Endometrial microvascular endothelial cells (primary cell): ENCODE data around the gene TLK1. TPM values are rescaled to one million over a fixed set of nuclear protein-coding genes. Genes with fewer than 3 reads are reported as not detected.

Experiments
- in situ Hi-C: cut with HindIII; loops from 2 replicates; pipeline ENCODE4 v1.10.0; 2017; ENCODE audit warnings: low sequenced_read_pairs, low pct_unique_long_range_greater_than_20kb; ENCODE audit errors: inconsistent ontology term
- total RNA-seq: library from RNA; depleted of rRNA; stranded (reverse); fragments of >200 nt; gene quantifications from one replicate; pipeline ENCODE4 v1.2.3, GENCODE V29; 2015; ENCODE audit errors: inconsistent ontology term

The TLK1 gene
- 18.6 TPM for total RNA-seq

DNA sequence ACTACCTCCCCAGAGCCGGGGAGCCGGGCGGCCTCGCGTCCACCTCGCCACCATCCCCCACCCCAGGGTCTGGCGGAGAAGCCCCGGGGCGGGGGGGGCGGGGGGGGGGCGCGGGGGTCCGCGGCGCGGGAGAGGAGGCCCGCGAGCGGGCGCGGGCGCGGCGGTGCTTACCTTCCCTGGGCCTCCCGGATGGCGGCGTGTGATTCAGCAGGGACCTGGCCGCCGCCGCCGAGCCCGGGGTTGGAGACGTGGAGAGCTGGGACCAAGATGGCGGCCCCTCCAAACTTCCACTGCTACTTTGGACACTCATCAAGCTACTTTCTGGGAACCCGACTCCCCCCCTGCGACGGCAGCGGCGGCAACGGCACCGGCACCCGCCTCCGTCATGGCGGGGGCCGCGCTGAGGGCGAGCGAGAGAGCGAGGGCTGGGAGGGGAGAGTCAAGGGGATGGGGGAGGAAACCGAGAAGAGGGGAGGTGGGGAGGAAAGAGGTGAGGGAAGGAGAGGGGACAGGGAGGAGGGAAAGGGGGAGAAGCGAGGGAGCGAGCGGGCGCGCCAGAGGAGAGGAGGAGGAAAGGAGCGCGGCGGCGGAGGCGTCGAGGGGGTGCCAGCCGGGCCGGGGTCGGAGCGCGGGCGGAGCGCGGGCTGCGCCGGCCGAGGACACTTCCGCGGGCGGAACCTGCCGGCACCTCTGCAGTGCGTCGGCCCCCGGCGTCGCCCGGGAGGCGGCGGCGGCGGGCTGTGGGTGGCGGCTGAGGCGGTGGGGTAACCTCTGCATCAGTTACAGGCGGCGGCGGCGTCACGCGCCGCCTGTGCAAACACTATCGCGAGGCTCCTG lies at the start of gene TLK1:
TLK1 (minus strand) TSS at position 775 of the 837 bp plus-strand sequence; CDS start at position 310, 465 bp downstream.
- in situ Hi-C loops = no loop called here

DNA sequence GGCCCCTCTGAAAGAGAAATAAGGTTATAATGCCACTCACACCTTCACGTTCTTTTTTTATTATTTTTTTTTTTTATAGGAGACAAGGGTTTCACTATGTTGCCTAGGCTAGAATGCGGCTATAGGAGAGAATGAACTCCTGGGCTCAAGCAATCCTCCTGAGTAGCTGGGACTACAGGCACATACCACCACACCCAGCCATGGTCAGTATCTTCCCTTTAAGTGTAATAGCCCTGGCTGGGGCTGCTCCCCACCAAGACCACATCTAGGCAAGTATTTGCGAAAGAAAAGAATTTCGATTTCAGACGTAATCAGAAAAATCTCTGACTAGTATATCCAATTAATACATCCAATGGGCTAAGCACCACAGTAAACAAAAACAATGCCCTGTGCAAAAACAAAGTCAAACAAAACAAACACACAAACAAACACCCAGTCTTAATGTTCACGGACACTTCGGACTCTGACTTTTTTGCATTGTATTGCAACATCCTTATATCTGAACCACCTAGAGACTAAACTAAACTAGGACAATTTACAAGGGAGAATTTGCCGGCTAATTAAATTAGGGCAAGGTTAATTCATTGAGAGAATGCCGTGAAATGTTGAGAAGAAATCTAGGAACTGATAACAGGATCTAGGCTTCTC lies 49.6 kb upstream of the TLK1 start:
- in situ Hi-C loops = no loop called here

DNA sequence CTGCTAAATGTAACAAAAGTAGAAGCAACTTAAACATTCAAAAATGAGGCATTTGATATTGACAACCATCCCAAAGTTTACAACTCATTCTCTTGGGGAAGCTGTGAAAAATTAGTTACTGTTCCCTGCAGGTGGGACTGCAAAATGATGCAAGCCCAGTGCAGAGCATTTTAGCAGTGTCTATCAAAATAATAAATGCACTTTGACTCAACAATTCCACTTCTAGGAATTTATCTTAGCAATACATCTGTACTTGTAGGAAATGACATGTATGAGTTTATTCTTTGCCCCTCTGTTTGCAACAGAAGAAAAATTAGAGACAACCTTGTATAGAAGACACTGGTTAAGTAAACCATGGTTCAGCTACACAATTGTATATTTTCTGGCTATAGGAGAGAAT lies 48.0 kb upstream of the TLK1 start:
- in situ Hi-C loops = no loop called here

DNA sequence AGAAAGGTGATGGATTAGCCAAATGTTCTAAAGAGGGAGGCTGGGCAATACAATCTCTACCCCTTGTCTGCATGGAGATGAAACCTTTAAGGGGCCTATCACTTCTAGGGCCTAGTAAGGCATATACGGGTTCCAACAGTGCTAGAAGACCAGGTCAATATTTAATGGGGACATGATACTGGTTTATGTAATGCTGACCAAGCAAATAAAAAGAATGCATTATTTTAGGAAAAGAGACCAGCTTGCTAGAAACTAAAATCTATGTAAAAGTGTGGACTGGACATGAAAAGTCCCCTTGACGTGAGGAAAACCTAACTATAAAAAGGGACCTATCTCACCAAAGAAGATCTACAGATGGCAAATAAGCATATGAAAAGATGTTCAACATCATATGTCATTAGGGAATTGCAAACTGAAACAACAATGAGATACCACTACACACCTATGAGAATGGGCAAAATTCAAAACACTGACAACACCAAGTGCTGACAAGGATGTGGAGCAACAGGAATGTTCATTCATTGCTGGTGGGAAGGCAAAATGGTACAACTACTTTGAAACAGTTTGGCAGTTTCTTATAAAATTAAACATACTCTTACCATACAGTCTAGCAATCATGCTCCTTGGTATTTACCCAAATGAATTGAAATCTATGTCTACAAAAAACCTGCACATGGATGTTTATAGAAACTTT lies 45.9 kb upstream of the TLK1 start:
- in situ Hi-C loops = no loop called here

DNA sequence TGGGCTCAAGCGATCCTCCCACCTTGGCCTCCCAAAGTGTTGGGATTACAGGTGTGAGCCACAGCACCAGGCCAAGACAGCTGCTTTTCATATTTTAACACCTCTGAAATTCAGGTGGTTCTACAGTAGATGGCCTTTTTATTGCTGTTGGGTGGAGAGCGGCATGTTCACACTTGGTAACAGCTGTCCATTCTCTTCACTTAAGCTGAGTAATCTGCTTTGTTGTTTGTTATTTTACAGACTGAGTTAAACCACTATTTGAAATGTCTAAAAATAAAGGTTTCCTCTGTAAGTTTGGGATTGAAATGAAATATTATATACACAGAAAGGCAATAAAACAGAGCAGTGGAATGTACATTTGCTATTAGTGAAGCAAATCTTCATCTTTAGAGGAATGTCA lies 44.9 kb upstream of the TLK1 start:
- in situ Hi-C loops = no loop called here

DNA sequence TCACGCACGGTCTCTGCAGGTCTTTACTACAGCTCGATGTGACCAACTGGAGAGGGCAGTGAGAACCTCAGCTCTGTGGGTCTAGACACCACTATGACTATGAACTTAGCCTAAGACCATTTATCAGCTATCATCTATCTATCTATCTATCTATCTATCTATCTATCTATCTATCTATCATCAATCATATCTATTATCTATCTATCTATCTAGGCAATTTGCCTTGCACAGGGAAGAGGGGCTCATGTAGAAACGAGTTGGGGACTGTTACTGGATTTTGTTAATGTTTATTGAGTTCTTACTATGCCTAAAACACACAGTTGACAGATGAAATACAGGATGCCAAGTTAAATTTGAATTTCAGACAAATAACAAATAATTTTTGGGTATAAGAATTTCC lies 41.1 kb upstream of the TLK1 start:
- in situ Hi-C loops = no loop called here

DNA sequence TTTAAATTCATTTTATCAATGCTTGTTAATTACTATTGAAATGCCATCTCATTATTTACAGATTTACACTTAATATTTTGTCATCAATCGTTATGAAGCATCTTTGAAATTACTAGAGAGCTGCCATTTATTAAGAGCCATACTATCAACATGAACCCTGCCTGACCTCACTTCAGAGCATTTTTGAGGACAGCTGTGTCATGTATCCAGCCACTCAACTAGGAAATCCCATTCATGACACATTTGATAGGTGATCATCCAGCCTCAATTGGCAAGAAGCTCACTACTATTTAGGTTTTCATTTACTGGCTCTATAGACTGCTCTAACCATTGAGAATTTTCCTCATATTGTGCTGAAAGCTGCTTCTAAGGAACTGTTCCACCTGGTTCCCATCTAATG lies 40.6 kb upstream of the TLK1 start:
- in situ Hi-C loops = no loop called here

DNA sequence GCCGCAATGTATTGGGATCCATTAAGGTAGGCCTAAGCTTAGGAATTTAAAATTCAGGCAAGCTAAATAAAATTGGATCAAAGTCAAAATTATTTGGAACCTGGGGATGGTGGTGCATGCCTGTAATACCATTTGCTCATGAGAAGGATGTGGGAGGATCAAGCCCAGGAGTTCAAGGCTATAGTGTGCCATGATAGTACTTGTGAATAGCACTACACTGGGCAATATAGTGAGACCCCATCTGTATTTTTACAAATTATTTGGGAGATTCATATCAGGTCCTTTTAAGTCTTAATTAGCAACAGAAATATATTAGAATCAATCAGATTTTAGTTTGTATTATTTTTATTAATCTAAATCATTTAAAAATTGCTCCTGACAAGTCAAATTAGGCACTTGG lies 39.8 kb upstream of the TLK1 start:
- in situ Hi-C loops = no loop called here

DNA sequence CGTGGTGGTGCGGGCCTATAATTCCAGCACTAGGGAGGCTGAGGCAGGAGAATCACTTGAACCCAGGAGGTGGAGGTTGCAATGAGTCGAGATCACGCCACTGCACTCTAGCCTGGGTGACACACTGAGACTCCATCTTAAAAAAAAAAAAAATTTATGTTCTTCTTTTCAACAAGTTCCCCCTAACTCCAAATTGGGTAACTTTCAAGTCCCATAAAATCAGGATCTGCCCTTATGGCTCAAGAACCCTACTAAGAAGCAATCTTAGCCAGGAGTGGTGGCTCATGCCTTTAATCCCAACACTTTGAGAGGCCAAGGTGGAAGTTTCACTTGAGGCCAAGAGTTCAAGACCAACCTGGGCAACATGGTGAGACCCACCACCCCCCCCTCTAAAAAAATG lies 30.3 kb upstream of the TLK1 start:
- in situ Hi-C loops = no loop called here

DNA sequence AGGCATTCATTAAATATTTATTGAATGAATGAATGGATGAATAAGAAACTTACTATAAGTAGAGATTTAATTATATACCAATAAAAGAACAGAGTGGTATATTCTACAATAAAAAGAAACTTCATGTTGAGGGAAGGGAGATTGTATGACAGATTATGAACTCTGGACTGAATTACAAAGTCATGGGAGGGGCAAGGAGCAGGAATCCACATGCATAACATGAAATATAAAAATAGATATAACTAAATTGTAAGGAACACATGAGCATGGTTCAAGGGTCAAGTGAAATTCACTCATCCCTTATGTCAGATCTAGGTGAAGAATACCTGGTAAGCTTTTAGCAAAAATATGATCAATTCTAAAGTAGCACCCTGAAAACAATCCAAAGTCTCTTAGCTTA lies 27.1 kb upstream of the TLK1 start:
- in situ Hi-C loops = no loop called here

DNA sequence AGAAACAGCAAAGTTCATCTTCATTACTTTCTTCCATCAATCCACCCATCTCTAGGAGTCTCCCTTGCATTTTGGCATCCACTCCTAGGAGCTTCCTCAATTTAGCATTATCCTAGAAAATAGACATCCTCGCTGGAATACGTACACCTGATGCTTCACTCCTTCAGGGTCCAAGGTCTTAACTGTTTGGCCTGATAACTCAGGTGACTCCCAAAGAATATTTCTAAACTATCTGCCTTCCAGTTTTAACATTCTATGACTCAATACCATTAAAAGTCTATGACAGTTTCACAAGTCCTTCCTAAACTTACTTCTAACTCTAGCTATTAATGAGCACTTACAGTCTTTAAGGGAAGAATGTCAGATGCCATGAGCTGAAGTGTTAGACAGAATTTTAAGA lies 26.5 kb upstream of the TLK1 start:
- in situ Hi-C loops = no loop called here

DNA sequence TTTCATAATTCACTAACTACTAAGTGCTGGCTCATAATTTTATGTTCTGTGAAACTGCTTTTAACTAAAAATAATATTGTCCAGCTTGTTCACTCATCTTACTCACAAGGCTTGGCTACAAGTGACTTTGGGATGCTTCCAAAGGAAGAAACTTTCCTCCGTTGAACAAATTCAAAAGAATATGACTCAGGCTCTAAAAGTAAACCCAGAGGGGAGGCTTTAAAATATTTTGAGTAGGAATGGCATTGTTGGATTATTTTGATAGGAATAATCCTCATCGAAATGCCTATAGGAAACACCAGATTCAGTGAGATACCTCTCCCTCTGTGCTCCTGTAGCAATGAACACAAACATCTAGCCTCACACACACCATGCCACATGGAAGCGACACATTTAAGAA lies 25.2 kb upstream of the TLK1 start:
- in situ Hi-C loops = no loop called here

DNA sequence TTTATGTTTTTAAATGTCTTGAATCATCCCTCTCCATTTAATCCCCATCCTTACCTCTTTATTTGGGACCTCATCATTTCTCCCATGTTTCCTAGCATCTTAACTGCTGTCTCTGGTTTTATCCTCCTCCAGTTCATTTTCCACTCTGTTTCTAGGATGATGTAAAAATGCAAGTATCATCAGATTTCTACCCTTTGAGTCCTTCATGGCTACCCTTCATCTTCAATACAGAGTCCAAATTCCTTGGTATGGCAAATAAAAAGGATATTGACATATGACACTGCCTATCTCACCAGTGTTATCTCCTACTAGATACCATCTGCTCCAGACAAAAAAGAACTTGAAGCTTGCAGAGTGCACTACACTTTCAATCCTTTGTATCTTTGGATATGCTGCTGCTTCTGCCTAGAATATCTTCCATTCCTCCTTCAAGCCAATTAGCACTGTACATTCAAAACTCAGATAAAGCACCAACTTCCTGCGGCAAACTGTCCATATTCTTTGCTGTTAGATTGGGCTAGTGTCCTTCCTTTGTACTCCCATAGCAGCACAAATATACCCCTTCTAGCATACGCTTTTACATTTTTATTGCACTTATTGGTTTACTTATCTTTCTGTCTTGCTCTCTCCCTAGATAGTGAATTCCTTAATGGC lies 24.6 kb upstream of the TLK1 start:
- in situ Hi-C loops = no loop called here

DNA sequence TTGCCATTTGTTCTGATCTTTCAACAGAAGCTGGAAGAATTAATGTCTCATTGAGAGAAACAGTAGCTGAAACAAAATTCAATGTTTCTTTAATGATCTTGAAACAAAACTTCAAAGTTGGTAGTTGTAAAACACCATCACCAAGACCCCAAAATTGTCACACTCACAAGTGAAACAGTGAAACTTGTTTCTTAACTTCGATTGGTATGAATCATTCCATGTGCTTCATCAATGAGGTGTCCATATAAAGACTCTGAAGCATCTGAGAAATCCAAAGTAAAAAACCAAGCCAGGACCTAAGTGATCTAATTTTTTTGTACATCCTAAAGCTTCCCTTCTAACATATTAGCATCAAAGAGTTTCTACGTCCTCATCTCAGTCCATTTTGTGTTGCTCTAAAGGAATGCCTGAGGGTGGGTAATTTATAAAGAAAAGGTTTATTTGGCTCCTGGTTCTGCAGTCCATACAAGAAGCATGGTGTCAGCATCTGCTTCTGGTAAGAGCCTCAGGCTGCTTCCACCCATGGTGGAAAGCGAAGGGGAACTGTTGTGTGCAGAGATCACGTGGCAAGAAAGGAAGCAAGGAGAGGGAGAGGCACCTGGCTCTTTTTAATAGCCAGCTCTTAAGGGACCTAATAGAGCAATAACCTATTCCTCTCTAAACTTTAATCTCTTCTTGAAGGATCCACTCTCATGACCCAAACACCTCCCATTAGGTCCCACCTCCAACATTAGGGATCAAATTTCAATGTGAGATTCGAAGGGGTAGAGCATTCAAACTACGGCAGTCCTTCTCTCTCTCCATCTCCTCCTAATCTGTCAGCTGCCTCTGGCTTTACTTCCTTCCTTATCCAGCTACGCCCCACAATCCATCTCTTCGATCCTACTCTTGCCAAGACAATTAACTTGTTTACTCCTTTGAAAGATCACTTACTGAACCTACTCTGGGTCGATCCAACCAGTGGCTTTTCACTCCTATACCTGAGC lies 20.7 kb upstream of the TLK1 start:
- in situ Hi-C loops = no loop called here

DNA sequence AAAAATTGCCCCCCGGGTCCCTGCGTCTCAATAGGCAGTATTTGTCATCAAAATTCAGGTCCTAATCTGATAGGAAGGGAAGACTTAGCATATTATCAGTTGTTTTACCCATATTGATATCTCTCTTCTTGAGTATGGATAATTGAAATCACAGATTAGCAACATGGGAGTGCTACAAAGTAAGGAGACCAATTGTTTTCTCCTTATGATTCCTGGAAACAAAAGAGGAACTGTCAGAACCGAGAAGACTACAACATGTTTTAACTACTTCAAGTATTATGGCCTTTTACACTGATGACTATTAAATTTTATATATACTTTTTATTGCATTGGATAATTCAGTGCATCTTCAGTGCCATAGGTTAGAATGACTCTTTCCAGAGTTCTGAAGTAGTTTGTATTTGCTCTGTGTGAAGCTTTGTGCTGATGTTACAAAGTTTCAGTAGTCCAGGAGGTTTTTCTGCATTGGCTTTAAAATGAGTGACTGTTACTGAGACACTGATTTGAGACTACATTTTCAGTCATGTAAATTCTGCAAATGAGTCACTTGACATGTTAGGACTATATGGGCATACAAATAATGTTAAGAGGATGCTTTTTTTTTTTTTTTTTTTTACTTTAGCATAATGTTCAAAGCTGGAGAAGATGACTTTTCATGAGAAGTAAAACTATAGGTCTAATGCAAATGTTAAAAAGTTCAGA lies 19.7 kb upstream of the TLK1 start:
- in situ Hi-C loops = no loop called here

DNA sequence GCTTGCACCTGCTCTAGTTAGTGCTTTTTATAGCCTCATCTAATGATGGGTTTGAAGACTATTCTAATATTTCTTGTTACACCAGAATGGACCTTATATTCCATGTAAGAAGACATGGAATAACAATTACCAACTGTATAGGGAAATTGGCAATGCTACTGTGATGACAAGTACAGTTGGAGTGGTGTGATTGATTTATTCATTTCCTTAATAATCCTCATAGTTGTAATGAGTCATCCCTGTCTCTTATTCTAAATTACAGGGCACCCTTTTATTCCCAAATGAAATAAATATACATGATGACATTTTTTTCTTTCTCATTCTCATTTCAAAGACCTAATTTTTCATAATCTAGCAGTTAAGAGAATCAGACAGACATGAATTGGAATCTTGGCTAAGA lies 18.3 kb upstream of the TLK1 start:
- in situ Hi-C loops = no loop called here

DNA sequence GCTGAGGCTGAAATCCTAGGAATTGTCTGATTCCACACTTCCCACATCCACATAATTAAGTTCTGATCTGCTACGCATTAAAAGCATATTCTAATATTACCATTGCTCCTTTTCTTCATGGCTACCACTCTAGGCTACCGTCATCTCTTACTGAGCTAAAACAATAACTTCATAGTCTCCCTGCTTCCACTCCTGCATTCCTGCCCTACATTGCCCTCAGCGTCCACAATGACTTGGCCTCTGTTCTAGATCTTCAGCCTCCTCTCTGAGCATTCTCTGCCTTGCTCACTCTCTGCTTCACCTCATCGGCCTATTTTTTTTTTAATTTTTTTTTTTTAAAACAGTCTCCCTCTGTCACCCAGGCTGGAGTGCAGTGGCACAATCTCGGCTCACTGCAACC lies 15.8 kb upstream of the TLK1 start:
- in situ Hi-C loops = no loop called here

DNA sequence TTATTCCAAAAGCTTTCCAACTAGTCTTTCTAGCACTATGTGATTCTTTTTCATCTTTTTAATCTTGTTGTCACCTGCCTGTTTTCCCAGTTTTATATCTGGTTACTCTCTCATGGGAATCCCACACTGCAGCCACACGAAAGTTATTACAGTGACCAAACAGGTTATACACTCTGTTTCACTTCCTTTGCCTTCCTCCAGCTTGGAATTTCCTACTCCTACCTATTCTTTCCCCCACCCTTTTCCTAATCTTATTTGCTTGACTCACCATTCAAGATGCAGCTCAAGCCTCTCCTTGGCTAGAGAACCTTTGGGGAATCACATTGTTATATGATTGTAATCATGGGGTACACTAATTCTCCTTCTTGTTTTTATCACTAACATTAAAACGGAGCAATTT lies 13.4 kb upstream of the TLK1 start:
- in situ Hi-C loops = no loop called here
